Putamen (tissue), 1 donor: Measurements from ENCODE around the gene FRAS1.
"Not testable (repeated sequence)": the region's sequence is repeated elsewhere in the genome, so short reads cannot be mapped to it uniquely, and the experiment has no call there.

ENCODE experiments used
- DNase-seq: peaks from one replicate; pipeline ENCODE4 v3.0.0-alpha.2; 2016; ENCODE audit warnings: low spot score

FRAS1 gene

GRCh38 chr4:78165758-78166157, 108.6 kb downstream of the FRAS1 start:
- DNase-seq = no peak

- DNase-seq = no peak
Measured at GRCh38 chr4:78166622-78167021, 109.5 kb downstream of the FRAS1 start.

- DNase-seq = no peak
Measured at GRCh38 chr4:78167510-78167909, 110.4 kb downstream of the FRAS1 start.

GRCh38 chr4:78168029-78168428, 110.9 kb downstream of the FRAS1 start:
- no peak for DNase-seq

GRCh38 chr4:78169728-78170127, 112.6 kb downstream of the FRAS1 start:
- no peak for DNase-seq

- DNase-seq = no peak
Measured at GRCh38 chr4:78171482-78171881, 114.4 kb downstream of the FRAS1 start.

GRCh38 chr4:78174891-78175290, 117.8 kb downstream of the FRAS1 start:
- DNase-seq = no peak

- DNase-seq = no peak
Measured at GRCh38 chr4:78179196-78179595, 122.1 kb downstream of the FRAS1 start.

GRCh38 chr4:78181681-78182234, 124.6 kb downstream of the FRAS1 start:
- not testable (repeated sequence) for DNase-seq

GRCh38 chr4:78184584-78184983, 127.5 kb downstream of the FRAS1 start:
- no peak for DNase-seq

- no peak for DNase-seq
Measured at GRCh38 chr4:78185117-78185516, 128.0 kb downstream of the FRAS1 start.

- no peak for DNase-seq
Measured at GRCh38 chr4:78186597-78187543, 129.7 kb downstream of the FRAS1 start.

GRCh38 chr4:78190068-78190467, 132.9 kb downstream of the FRAS1 start:
- DNase-seq = no peak

GRCh38 chr4:78190595-78190994, 133.5 kb downstream of the FRAS1 start:
- DNase-seq = no peak

GRCh38 chr4:78197947-78198346, 140.8 kb downstream of the FRAS1 start:
- DNase-seq = no peak

- no peak for DNase-seq
Measured at GRCh38 chr4:78199984-78200383, 142.9 kb downstream of the FRAS1 start.

- DNase-seq = no peak
Measured at GRCh38 chr4:78200949-78201348, 143.8 kb downstream of the FRAS1 start.

GRCh38 chr4:78204176-78204575, 147.1 kb downstream of the FRAS1 start:
- DNase-seq = no peak

GRCh38 chr4:78205591-78205990, 148.5 kb downstream of the FRAS1 start:
- no peak for DNase-seq

- no peak for DNase-seq
Measured at GRCh38 chr4:78207541-78207940, 150.4 kb downstream of the FRAS1 start.

- DNase-seq = no peak
Measured at GRCh38 chr4:78207951-78208350, 150.8 kb downstream of the FRAS1 start.

- DNase-seq = not testable (repeated sequence)
Measured at GRCh38 chr4:78208896-78209295, 151.8 kb downstream of the FRAS1 start.

- DNase-seq = no peak
Measured at GRCh38 chr4:78210694-78211410, 153.7 kb downstream of the FRAS1 start.
